ENCODE results near the gene PDZD2. TPM values are rescaled to one million over a fixed set of nuclear protein-coding genes. Genes with fewer than 3 reads are reported as not detected.

PDZD2 gene
- polyA plus RNA-seq, 3 donors = 0.10 TPM; not detected in 2

GRCh38 chr5:31701642-31702299, 62.8 kb downstream of the PDZD2 start:
- H3K27ac Mint-ChIP-seq = no peak overlapping the region
- Histone ChIP-seq H3K79me2 (ENCODE audit: insufficient read depth, low read length) (no peaks in the 10 kb centered on the region), H3K4me2 (replicated peaks; ENCODE audit: extremely low read depth, low read length, poor library complexity, severe bottlenecking) (no peak overlapping the region), H3K9me3 (replicated peaks in 1 of 2; ENCODE audit: control insufficient read depth in 1 of 2, insufficient read depth in 1 of 2, low read length in 2 of 2) (no peaks in the 10 kb centered on the region), H3K36me3 (replicated peaks in 1 of 2; ENCODE audit: control insufficient read depth in 1 of 2, insufficient read depth in 2 of 2, low read length in 2 of 2) (no peaks in the 10 kb centered on the region), H3K9ac (ENCODE audit: insufficient read depth, low read length, poor library complexity, severe bottlenecking) (no peak overlapping the region), H4K20me1 (ENCODE audit: insufficient read depth, low read length) (no peaks in the 10 kb centered on the region), H3K27ac (ENCODE audit: low read depth in 1 of 2, low read length in 2 of 2) (no peak overlapping the region), H3K4me3 (replicated peaks in 1 of 3; ENCODE audit: low read depth in 2 of 3, low read length in 3 of 3) (no peak overlapping the region), H3K27me3 (ENCODE audit: control insufficient read depth in 2 of 2, insufficient read depth in 2 of 2, low read length in 2 of 2) (no peaks in the 10 kb centered on the region), H3K4me1 (ENCODE audit: control insufficient read depth in 1 of 2, insufficient read depth in 2 of 2, low read length in 2 of 2) (no peaks in the 10 kb centered on the region), H2AFZ (ENCODE audit: insufficient read depth, low read depth, low read length, poor library complexity, severe bottlenecking) (no peak overlapping the region)
- peaks cover 0 to 7% (median 0%) of the 10 kb centered on the region in 7 donors for H3K9me3 Mint-ChIP-seq
- H3K4me3 Mint-ChIP-seq = no peak overlapping the region
- 21% methylated on average over 10 of the region's 11 CpGs for whole genome bisulfite sequencing (ENCODE audit: insufficient coverage)
- no peaks in the 10 kb centered on the region for H3K36me3 Mint-ChIP-seq
- TF ChIP-seq CTCF (IDR thresholded peaks at IDR 0.05) = no peak
- intact Hi-C loops (cut with micrococcal nuclease) = no loop called here
- DNase-seq = no peak
- H3K4me1 Mint-ChIP-seq = no peaks in the 10 kb centered on the region
- H3K27me3 Mint-ChIP-seq (ENCODE audit: low read depth in 3 of 3) = peaks cover 0 to 3% (median 0%) of the 10 kb centered on the region in 3 donors

- H3K4me1 Mint-ChIP-seq = no peaks in the 10 kb centered on the region
- no peaks in the 10 kb centered on the region for H3K4me1 ChIP-seq (ENCODE audit: control insufficient read depth in 1 of 2, insufficient read depth in 2 of 2, low read length in 2 of 2)
- H3K4me3 Mint-ChIP-seq = no peak overlapping the region
- no peak overlapping the region for H3K4me2 ChIP-seq (replicated peaks; ENCODE audit: extremely low read depth, low read length, poor library complexity, severe bottlenecking)
- no peak for DNase-seq
- H3K4me3 ChIP-seq (replicated peaks in 1 of 3; ENCODE audit: low read depth in 2 of 3, low read length in 3 of 3) = no peak overlapping the region
- H3K27me3 Mint-ChIP-seq (ENCODE audit: low read depth in 3 of 3) = peaks cover 0 to 3% (median 0%) of the 10 kb centered on the region in 3 donors
- no peaks in the 10 kb centered on the region for H4K20me1 ChIP-seq (ENCODE audit: insufficient read depth, low read length)
- H3K27me3 ChIP-seq (ENCODE audit: control insufficient read depth in 2 of 2, insufficient read depth in 2 of 2, low read length in 2 of 2) = no peaks in the 10 kb centered on the region
- H3K27ac Mint-ChIP-seq = no peak overlapping the region
- intact Hi-C loops (cut with micrococcal nuclease) = no loop called here
- no peaks in the 10 kb centered on the region for H3K36me3 ChIP-seq (replicated peaks in 1 of 2; ENCODE audit: control insufficient read depth in 1 of 2, insufficient read depth in 2 of 2, low read length in 2 of 2)
- no peaks in the 10 kb centered on the region for H3K36me3 Mint-ChIP-seq
- WGBS (ENCODE audit: insufficient coverage) = 90% methylated on average over 1 of the region's 2 CpGs
- no peaks in the 10 kb centered on the region for H3K9me3 ChIP-seq (replicated peaks in 1 of 2; ENCODE audit: control insufficient read depth in 1 of 2, insufficient read depth in 1 of 2, low read length in 2 of 2)
- H3K9me3 Mint-ChIP-seq = peaks cover 0 to 7% (median 0%) of the 10 kb centered on the region in 7 donors
- H3K27ac ChIP-seq (ENCODE audit: low read depth in 1 of 2, low read length in 2 of 2) = no peak overlapping the region
- H2AFZ ChIP-seq (ENCODE audit: insufficient read depth, low read depth, low read length, poor library complexity, severe bottlenecking) = no peak overlapping the region
- TF ChIP-seq CTCF (IDR thresholded peaks at IDR 0.05) = no peak
- H3K9ac ChIP-seq (ENCODE audit: insufficient read depth, low read length, poor library complexity, severe bottlenecking) = no peak overlapping the region
- H3K79me2 ChIP-seq (ENCODE audit: insufficient read depth, low read length) = no peaks in the 10 kb centered on the region
Measured at GRCh38 chr5:31702712-31703111, 63.8 kb downstream of the PDZD2 start.

Measured in CD14-positive monocyte (primary cell).